NCI-H2171 treated with DMSO at 0.1 percent for 48 hours (cell line): ENCODE results near the gene ZNF334.
A peak's percentile ranks its signal among the peaks of the same experiment; 100 is the strongest.

Source experiments
- DNase-seq: peaks from one replicate; lab custom pipeline; 2025; lab: John Stamatoyannopoulos, UW

The ZNF334 gene

GRCh38 chr20:46545827-46546138 lies 32.4 kb upstream of the ZNF334 start:
- no peak for DNase-seq

- DNase-seq = no peak
Measured at GRCh38 chr20:46545077-46545826, 31.9 kb upstream of the ZNF334 start.

- no peak for DNase-seq
Measured at GRCh38 chr20:46544576-46544975, 31.2 kb upstream of the ZNF334 start.

- no peak for DNase-seq
Measured at GRCh38 chr20:46543959-46544358, 30.6 kb upstream of the ZNF334 start.

- DNase-seq = no peak
Measured at GRCh38 chr20:46543033-46543432, 29.7 kb upstream of the ZNF334 start.

- no peak for DNase-seq
Measured at GRCh38 chr20:46541229-46541935, 28.0 kb upstream of the ZNF334 start.

GRCh38 chr20:46539113-46539512 lies 25.8 kb upstream of the ZNF334 start:
- no peak for DNase-seq

GRCh38 chr20:46530640-46531039 lies 17.3 kb upstream of the ZNF334 start:
- DNase-seq = no peak

- no peak for DNase-seq
Measured at GRCh38 chr20:46523696-46524328, 10.5 kb upstream of the ZNF334 start.

GRCh38 chr20:46523108-46523507 lies 9.7 kb upstream of the ZNF334 start:
- DNase-seq = no peak

GRCh38 chr20:46520976-46521579 lies 7.7 kb upstream of the ZNF334 start:
- peak; percentile 74 for DNase-seq

- no peak for DNase-seq
Measured at GRCh38 chr20:46520540-46520939, 7.2 kb upstream of the ZNF334 start.

GRCh38 chr20:46519471-46520068 lies 6.2 kb upstream of the ZNF334 start:
- no peak for DNase-seq

- DNase-seq = peak; percentile 80
Measured at GRCh38 chr20:46509523-46509922, 3.8 kb downstream of the ZNF334 start.

GRCh38 chr20:46507760-46508407 lies 5.5 kb downstream of the ZNF334 start:
- no peak for DNase-seq

- no peak for DNase-seq
Measured at GRCh38 chr20:46505506-46505905, 7.9 kb downstream of the ZNF334 start.

- no peak for DNase-seq
Measured at GRCh38 chr20:46501961-46502360, 11.4 kb downstream of the ZNF334 start.

GRCh38 chr20:46501337-46501942 lies 11.9 kb downstream of the ZNF334 start:
- no peak for DNase-seq

- DNase-seq = peak; percentile 74
Measured at GRCh38 chr20:46494077-46494476, 19.3 kb downstream of the ZNF334 start.

GRCh38 chr20:46491354-46491753 lies 22.0 kb downstream of the ZNF334 start:
- DNase-seq = no peak

- DNase-seq = no peak
Measured at GRCh38 chr20:46488451-46488850, 24.9 kb downstream of the ZNF334 start.

- DNase-seq = no peak
Measured at GRCh38 chr20:46487628-46488027, 25.7 kb downstream of the ZNF334 start.
